GM18867 (cell line): ENCODE data around the gene CDC42EP4.
"Not testable (repeated sequence)": the region's sequence is repeated elsewhere in the genome, so short reads cannot be mapped to it uniquely, and the experiment has no call there.

Experiments
- ATAC-seq: cut with Tn5 transposase; IDR thresholded peaks from one replicate; pipeline ENCODE4 v1.9.1; 2021; ENCODE audit warnings: mild to moderate bottlenecking, moderate library complexity; ENCODE audit not compliant: unreplicated experiment

The CDC42EP4 gene

GRCh38 chr17:73283250-73283649 lies 28.6 kb downstream of the CDC42EP4 start:
- no peak for ATAC-seq

- no peak for ATAC-seq
These were observed 29.2 kb downstream of the CDC42EP4 start for GRCh38 chr17:73282629-73283028.

DNA sequence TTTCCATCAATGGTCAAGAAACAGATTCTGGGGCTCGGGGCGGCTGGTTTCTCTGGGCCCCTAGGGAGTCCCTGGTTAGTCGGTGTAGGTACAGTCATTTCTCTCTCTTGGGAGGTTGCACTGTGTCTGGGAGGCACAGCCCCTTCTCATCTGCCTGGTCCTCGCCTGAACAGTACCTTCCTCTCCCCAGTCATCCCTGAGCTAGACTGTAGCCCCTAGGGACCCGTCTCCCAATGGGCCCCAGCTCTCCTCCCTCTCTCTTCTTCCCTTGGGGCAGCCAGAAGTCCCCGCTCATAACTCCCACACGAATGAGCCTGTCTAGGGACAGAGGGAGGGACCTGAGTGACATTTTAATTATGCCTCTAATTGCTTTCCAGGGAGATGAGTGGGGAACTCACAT lies 29.9 kb downstream of the CDC42EP4 start:
- ATAC-seq = peak; percentile 79

DNA sequence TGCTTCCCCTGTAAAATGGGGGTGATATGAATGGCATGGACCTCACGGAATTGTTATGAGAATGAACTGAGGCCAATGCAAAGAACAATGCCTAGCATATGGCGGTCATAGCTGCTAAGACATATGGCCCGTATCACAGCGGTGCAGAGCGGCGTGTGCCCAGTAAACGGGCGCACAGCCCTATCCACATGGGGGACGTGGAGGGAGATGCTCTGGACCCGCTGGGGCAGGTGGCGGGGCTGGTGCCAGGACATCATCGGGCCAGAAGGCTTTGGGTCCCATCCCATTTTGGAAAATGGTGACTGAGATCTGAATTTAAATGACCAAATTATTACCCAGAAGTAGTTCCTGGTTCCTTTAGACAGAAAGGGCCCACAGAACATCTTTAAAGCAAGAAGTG lies 31.6 kb downstream of the CDC42EP4 start:
- ATAC-seq = no peak

- ATAC-seq = no peak
These were observed 32.1 kb downstream of the CDC42EP4 start for GRCh38 chr17:73279704-73280103.

GRCh38 chr17:73278465-73279453 lies 33.0 kb downstream of the CDC42EP4 start:
- ATAC-seq = no peak

GRCh38 chr17:73278049-73278464 lies 33.7 kb downstream of the CDC42EP4 start:
- no peak for ATAC-seq

DNA sequence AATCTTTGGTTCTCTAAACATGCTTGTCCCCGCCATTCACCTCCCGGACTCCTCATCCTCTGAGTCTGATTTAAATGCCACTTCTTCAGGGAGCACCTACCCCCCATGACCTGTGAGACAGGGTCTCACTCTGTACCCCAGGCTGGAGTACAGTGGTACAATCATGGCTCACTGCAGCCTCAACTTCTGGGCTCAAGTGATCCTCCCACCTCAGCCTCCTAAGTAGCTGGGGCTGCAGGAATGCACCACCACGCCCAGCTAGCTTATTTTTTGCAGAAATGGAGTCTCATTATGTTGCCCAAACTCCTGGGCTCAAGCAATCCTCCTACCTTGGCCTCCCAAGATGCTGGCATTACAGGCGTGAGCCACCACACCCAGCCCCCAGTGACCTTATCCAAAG lies 37.3 kb downstream of the CDC42EP4 start:
- no peak for ATAC-seq

GRCh38 chr17:73272906-73273218 lies 38.9 kb downstream of the CDC42EP4 start:
- no peak for ATAC-seq

DNA sequence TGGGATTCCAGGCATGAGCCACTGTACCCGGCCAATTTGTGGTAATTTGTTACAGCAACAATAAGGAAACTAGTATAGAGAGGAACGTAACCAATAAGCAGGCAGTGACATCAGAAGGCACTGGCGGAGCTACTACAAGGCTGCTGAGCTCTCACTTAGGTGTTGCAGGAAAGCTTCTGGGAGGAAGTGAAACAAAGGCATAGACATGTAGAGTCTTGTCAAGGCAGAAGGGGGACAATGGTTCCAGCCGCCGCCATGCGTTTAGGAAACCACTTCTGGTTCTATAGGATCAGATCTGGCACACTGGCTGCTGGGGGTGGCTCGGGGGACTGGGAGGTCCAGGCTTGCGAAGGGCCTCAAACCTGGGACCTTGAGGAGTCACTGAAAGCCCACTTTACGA lies 40.7 kb downstream of the CDC42EP4 start:
- ATAC-seq = peak; percentile 99

- ATAC-seq = no peak
These were observed 42.0 kb downstream of the CDC42EP4 start for GRCh38 chr17:73269791-73270190.

DNA sequence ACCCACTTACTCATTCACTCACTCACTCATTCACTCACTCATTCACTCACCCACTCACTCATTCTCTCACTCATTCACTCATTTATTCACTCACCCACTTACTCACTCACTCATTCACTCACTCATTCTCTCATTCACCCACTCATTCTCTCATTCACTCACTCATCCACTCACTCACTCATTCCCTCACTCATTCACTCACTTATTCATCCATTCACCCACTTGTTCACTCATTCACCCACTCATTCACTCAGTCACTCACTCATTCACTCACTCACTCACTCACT lies 42.5 kb downstream of the CDC42EP4 start:
- no peak for ATAC-seq

GRCh38 chr17:73268582-73269328 lies 43.0 kb downstream of the CDC42EP4 start:
- ATAC-seq = no peak

GRCh38 chr17:73267648-73268537 lies 43.9 kb downstream of the CDC42EP4 start:
- ATAC-seq = no peak

- ATAC-seq = no peak
These were observed 45.0 kb downstream of the CDC42EP4 start for GRCh38 chr17:73266796-73267195.

DNA sequence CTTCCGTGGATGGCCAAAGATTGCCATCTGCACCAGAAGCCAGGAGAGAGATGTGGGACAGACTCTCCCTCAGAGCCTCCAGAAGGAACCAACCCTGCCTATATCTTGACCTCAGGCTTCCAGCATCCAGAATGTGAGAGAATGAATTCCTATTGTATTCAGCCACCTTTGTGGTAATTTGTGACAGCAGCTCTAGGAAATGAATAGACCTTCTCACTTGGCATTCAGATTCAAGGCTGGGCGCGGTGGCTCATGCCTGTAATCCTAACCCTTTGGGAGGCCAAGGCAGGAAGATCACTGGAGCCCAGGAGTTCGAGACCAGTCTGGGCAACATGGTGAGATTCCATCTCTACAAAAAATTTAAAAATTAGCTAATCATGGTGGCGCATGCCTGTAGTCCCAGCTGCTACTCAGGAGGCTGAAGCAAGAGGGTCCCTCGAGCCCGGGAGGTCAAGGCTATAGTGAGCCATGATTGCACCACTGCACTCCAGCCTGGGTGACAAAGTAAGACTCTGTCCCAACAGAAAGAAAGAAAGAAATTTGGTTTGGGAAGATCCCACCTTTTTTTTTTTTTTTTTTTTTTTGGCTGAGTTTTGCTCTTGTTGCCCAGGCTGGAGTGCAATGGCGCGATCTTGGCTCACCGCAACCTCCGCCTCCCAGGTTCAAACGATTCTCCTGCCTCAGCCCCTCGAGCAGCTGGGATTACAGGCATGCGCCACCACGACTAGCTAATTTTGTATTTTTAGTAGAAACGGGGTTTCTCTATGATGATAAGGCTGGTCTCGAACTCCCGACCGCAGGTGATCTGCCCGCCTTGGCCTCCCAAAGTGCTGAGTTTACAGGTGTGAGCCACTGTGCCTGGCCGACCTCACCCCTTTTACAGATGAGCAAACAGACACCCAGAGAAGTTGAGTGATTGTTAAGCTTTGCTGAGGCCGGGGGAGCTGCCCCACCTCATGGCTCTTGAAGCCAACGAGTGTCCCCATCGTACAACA lies 45.9 kb downstream of the CDC42EP4 start:
- no peak for ATAC-seq

DNA sequence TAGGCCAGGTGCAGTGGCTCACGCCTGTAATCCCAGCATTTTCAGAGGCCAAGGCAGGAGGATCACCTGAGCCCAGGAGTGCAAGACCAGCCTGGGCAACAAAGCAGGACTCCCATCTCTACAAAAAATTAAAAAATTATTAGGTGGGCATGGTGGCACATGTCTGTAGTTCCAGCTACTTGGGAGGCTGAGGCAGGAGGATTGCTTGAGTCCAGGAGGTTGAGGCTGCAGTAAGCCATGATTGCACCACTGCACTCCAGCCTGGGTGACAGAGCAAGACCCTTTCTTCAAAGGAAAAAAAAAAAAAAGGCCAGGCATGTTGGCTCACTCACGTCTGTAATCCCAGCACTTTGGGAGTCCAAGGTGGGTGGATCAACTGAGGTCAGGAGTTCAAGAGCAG lies 47.4 kb downstream of the CDC42EP4 start:
- not testable (repeated sequence) for ATAC-seq

DNA sequence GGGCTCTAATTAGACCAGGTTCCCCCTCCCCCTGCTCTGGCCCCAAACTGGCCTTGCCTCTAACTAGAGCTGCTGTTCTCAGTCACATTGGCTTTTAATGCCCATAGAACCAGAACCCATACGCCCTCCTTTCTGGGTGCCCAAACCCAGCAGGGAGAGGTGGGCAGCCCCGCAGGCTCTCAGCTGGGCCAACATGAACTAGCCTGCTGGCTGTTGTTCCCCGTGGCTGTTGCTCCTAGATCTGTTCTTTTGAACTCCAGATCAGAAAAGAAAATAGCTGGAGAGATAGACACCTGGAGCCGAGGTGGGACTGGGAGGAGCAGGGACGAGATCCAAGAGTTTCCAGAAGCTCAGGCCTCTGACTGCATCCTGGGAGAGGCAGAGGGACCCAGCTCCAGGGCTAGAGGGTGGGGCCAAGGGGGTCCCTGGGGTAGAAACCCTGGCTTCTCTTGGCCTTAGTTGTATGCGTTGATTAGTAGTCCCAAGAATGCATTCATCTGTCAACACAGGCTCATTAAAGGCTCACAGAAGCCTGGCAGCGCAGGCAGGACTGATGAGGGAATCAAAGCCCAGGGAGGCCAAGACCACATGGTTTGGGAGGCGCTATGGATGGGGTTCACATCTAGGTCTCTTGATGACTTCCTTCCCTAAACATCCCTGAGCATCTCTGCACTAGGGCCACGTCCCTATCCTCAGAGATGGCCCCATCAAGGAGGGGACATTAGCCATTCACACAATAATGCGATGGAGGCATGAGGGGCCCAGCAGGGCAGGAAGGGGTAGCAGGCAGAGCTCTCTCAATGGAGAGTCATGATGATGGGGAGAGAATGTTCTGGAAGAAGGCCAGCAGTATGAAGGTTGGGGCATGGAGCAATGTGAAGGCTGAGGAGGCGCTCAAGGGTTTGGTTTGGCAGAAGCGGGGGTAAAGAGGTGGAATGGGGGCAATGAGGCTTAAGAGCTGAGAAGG lies 48.8 kb downstream of the CDC42EP4 start:
- no peak for ATAC-seq
